AG04450 (cell line): ENCODE data around the gene SAMD7. TPM values are rescaled to one million over a fixed set of nuclear protein-coding genes. Genes with fewer than 3 reads are reported as not detected.

Source experiments
- CTCF ChIA-PET: fragments of 300-600, 350-600 bp; formaldehyde crosslinking; extraction: SDS; loops from one replicate; lab custom pipeline; 2022; ENCODE audit warnings: antibody characterized with exemption, inconsistent platforms; lab: Charles Lee
- POLR2A ChIA-PET: fragments of 350-600 bp; formaldehyde crosslinking; extraction: SDS; loops from one replicate; lab custom pipeline; 2021; ENCODE audit warnings: antibody characterized with exemption, inconsistent platforms; lab: Yijun Ruan, JAX
- DNase-seq: peaks from one replicate; pipeline ENCODE4 v3.0.0-alpha.2; 2011; ENCODE audit warnings: low read depth, low spot score
- H3K27ac ChIP-seq: one replicate; pipeline ENCODE4 v1.5.1; 2012; ENCODE audit warnings: low read depth, low read length, control low read depth
- H3K27me3 ChIP-seq: one replicate; pipeline ENCODE4 v1.6.0; 2012; ENCODE audit warnings: low read length; ENCODE audit not compliant: control insufficient read depth, insufficient read depth
- H3K4me3 ChIP-seq: 2 replicates; pipeline ENCODE4 v1.5.1; 2011; ENCODE audit warnings: mild to moderate bottlenecking, low read depth, low read length, control low read depth
- H3K9me3 ChIP-seq: 2 replicates; pipeline ENCODE4 v1.5.1; 2012; ENCODE audit warnings: low read length; ENCODE audit not compliant: control insufficient read depth, insufficient read depth
- CTCF ChIP-seq: IDR thresholded peaks from 2 replicates; pipeline ENCODE4 v1.5.1; 2011; ENCODE audit warnings: low read depth, low read length, control low read depth, inconsistent platforms
- polyA plus RNA-seq: library from polyadenylated mRNA; depleted of rRNA; stranded (reverse); fragments of >200 nt; gene quantifications from 2 replicates; pipeline ENCODE4 v1.2.3, GENCODE V29; 2011

Gene SAMD7
- polyA plus RNA-seq, 1 experiment, result not detected

- no peak for DNase-seq
- ChIA-PET CTCF (no interaction called here), POLR2A (no interaction called here)
- Histone ChIP-seq H3K27ac (no peak overlapping the region), H3K4me3 (no peak overlapping the region), H3K27me3 (peaks cover 18% of the 10 kb centered on the region), H3K9me3 (no peaks in the 10 kb centered on the region)
- TF ChIP-seq CTCF, result no peak
Observed at GRCh38 chr3:169946336-169946735, 35.0 kb downstream of the SAMD7 start.

- no peak for DNase-seq
- no peak for TF ChIP-seq CTCF
- H3K27me3 ChIP-seq, result peaks cover 18% of the 10 kb centered on the region
- ChIA-PET CTCF (no interaction called here), POLR2A (no interaction called here)
- no peak overlapping the region for H3K27ac ChIP-seq
- no peak overlapping the region for H3K4me3 ChIP-seq
- H3K9me3 ChIP-seq, result no peaks in the 10 kb centered on the region
Observed at GRCh38 chr3:169948559-169949448, 37.4 kb downstream of the SAMD7 start.

GRCh38 chr3:169952045-169952444, 40.7 kb downstream of the SAMD7 start:
- no peak for DNase-seq
- CTCF ChIA-PET, result no interaction called here
- H3K9me3 ChIP-seq, result no peaks in the 10 kb centered on the region
- no peak overlapping the region for H3K27ac ChIP-seq
- POLR2A ChIA-PET, result no interaction called here
- H3K4me3 ChIP-seq, result no peak overlapping the region
- no peak for TF ChIP-seq CTCF
- peaks cover 15% of the 10 kb centered on the region for H3K27me3 ChIP-seq

- Histone ChIP-seq H3K9me3 (no peaks in the 10 kb centered on the region), H3K4me3 (no peak overlapping the region), H3K27me3 (peaks cover 10% of the 10 kb centered on the region), H3K27ac (no peak overlapping the region)
- no peak for TF ChIP-seq CTCF
- ChIA-PET POLR2A (no interaction called here), CTCF (no interaction called here)
- DNase-seq, result no peak
Observed at GRCh38 chr3:169953462-169954141, 42.2 kb downstream of the SAMD7 start.
